Gastroesophageal sphincter (tissue), 3 donors: ENCODE measurements around the gene PAX4.

ENCODE experiments used
- CTCF ChIP-seq, 4 experiments: fragments of 200-600 bp in 2 of 4; fragments of 450-650 bp in 2 of 4; sonication (generic) in 1 of 4; IDR thresholded peaks; one replicate each; pipeline ENCODE4 v1.5.1; 2017 to 2019; ENCODE audit warnings: antibody characterized with exemption in 4 of 4, mild to moderate bottlenecking in 2 of 4, moderate library complexity in 2 of 4
- EP300 ChIP-seq: sonication (generic); formaldehyde crosslinking; IDR thresholded peaks from one replicate; pipeline ENCODE4 v1.6.1; 2017; ENCODE audit warnings: antibody characterized with exemption, mild to moderate bottlenecking
- POLR2A ChIP-seq, 2 donors: fragments of 450-650 bp; IDR thresholded peaks; one replicate each; pipeline ENCODE4 v1.6.1; 2017; ENCODE audit warnings: antibody characterized with exemption in 2 of 2, mild to moderate bottlenecking in 2 of 2, moderate library complexity in 1 of 2
- POLR2AphosphoS5 ChIP-seq: sonication (generic); formaldehyde crosslinking; IDR thresholded peaks from one replicate; pipeline ENCODE4 v1.6.1; 2017; ENCODE audit warnings: antibody characterized with exemption

GRCh38 chr7:127667017-127667670, 49.2 kb upstream of the PAX4 start:
- TF ChIP-seq CTCF (IDR thresholded peaks at IDR 0.05) (no peak), POLR2A (IDR thresholded peaks at IDR 0.05) (no peak), POLR2AphosphoS5 (no peak), EP300 (no peak)
